Hepatocyte (in vitro differentiated cells): ENCODE results near the gene YBX2.

Experiments used
- EZH2phosphoT487 ChIP-seq: fragments of 200-600 bp; sonication (generic); IDR thresholded peaks from one replicate; pipeline ENCODE4 v1.6.1; 2018; ENCODE audit warnings: antibody characterized with exemption, mild to moderate bottlenecking, low read depth, moderate library complexity; ENCODE audit not compliant: unreplicated experiment, severe bottlenecking
- TF ChIP-seq, protein P1 (sequence below): fragments of 200-600 bp; sonication (generic); IDR thresholded peaks from 2 replicates; pipeline ENCODE4 v1.5.1; 2016; ENCODE audit warnings: antibody characterized with exemption, mild to moderate bottlenecking; ENCODE audit not compliant: poor library complexity

DNA sequence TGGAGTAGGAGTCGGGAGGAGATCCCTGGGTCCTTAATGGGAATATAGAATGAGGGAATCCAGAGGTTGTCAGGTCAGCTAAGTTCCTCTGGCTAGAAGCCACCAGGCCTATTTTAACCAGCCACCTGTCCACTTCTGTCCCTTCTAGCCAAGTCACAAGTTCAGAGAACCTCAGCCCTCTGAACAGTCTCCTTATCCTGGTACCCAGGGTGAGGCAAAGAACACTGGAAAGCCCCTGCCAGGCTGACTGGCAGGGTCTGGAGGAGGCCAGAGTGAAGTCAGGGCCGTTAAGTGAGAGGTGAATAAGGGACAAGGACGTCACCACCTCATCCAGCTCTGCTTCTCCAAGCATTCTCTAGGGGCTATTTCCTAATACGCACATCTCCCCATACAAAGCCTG, 45.6 kb downstream of the YBX2 start:
- TF ChIP-seq, protein P1, sequence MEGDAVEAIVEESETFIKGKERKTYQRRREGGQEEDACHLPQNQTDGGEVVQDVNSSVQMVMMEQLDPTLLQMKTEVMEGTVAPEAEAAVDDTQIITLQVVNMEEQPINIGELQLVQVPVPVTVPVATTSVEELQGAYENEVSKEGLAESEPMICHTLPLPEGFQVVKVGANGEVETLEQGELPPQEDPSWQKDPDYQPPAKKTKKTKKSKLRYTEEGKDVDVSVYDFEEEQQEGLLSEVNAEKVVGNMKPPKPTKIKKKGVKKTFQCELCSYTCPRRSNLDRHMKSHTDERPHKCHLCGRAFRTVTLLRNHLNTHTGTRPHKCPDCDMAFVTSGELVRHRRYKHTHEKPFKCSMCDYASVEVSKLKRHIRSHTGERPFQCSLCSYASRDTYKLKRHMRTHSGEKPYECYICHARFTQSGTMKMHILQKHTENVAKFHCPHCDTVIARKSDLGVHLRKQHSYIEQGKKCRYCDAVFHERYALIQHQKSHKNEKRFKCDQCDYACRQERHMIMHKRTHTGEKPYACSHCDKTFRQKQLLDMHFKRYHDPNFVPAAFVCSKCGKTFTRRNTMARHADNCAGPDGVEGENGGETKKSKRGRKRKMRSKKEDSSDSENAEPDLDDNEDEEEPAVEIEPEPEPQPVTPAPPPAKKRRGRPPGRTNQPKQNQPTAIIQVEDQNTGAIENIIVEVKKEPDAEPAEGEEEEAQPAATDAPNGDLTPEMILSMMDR = no peak
- no peak for TF ChIP-seq EZH2phosphoT487
